Cardiac fibroblast (primary cell): ENCODE measurements around the gene CARD9.

Experiments used
- DNase-seq, 2 donors: peaks; one replicate each; pipeline versions ENCODE4 v3.0.0 to v3.0.0-alpha.2; 2010; ENCODE audit warnings: low read depth in 2 of 2
- H3K4me3 ChIP-seq, 2 donors: replicated peaks in 1 of 2; 1 replicate in 1 of 2; 2 replicates in 1 of 2; pipeline ENCODE4 v1.5.1; 2011; ENCODE audit warnings: low read depth in 2 of 2, low read length in 2 of 2, mild to moderate bottlenecking in 2 of 2, moderate library complexity in 1 of 2
- CTCF ChIP-seq: IDR thresholded peaks from one replicate; pipeline ENCODE4 v1.5.1; 2011; ENCODE audit warnings: low read depth, mild to moderate bottlenecking, low read length, inconsistent platforms

Gene CARD9, protein sequence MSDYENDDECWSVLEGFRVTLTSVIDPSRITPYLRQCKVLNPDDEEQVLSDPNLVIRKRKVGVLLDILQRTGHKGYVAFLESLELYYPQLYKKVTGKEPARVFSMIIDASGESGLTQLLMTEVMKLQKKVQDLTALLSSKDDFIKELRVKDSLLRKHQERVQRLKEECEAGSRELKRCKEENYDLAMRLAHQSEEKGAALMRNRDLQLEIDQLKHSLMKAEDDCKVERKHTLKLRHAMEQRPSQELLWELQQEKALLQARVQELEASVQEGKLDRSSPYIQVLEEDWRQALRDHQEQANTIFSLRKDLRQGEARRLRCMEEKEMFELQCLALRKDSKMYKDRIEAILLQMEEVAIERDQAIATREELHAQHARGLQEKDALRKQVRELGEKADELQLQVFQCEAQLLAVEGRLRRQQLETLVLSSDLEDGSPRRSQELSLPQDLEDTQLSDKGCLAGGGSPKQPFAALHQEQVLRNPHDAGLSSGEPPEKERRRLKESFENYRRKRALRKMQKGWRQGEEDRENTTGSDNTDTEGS

DNA sequence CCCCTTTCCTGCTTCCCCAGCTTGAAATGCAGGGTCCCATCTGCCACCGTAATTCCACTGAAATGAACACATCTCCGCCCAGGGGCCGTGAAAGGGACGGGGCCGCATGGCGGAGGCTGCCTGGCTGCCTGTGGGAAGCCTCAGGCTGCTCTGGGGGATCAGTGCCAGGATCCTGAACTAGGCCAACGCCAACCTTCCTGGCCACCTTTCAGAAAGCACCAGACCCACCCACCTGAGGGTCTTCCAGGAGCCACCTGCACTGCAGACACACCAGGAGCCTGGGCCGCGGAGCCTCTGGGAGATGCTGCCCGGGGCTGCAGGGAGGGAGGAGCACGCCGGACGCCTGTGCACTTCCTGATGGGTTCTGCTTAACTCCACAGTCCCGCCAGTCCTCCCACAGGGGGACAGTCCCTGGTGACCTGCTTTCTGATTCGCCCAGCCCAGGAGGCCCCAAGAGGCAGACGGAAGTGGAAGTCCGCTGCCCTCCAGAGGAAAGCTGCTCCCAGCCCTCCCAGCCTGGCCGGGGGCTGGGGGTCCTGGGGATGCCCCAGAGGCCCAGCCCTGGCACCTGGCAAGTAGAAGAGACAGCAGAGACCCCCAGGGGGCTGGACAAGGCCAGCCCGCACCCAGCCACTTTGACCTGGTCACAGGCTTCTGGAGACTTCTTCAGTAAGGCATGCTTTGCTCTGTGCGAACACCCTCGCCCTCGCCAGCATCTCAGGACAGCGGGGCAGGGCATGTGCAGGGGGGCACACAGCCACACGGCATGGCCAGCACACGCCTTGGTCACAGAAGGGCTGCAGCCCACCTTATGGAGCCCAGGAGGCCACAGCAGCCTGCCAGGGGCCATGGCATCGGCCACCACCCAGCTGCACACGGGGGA, at the start of gene CARD9:
Gene CARD9 (minus strand): TSS at position 370 of the 883 bp plus-strand sequence. CDS start 1,591 bp downstream, outside the sequence.
- DNase-seq, result no peak

GRCh38 chr9:136422876-136423275, 49.4 kb upstream of the CARD9 start:
- no peak for DNase-seq
- no peak for TF ChIP-seq CTCF
- H3K4me3 ChIP-seq, result no peak overlapping the region

More for the DNA sequence above, at the start of gene CARD9:
- no peak for TF ChIP-seq CTCF
- H3K4me3 ChIP-seq, result peak within 1 kb of the TSS in 1 of 2 donors; percentile 0

DNA sequence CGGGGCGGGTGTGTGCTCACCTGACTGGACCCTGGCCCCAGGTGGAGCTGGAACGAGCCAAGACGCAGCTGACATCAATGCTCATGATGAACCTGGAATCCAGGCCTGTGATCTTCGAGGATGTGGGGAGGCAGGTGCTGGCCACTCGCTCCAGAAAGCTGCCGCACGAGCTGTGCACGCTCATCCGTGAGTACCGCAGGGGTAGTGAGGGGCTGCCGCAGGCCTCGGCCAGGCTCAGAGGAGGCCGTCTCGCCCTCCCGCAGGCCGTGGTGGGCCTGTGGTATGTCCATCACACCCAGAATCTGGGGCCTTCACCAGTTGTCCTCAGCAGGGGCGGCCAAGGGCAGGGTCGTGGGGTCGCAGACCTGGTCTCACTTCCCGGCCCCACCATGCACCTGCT, 48.3 kb upstream of the CARD9 start:
- DNase-seq, result no peak
- H3K4me3 ChIP-seq, result no peak overlapping the region
- TF ChIP-seq CTCF, result no peak

DNA sequence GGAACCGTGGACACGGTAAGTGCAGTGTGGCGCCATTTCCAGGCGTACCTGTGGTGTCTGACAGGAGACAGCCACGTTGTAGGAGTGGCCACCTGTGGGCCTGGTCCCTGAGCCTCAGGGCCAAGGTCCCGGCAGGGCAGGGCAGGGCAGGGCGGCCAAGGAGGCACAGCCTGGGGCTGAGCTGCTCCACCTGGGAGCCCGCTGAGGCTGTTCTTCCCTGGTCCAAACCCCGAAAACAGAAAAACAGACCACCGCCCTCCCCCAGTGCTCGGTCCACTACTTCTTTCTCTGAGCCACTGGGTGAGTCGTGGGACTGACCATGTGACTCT, 45.6 kb upstream of the CARD9 start:
- H3K4me3 ChIP-seq, result no peak overlapping the region
- DNase-seq, result no peak
- no peak for TF ChIP-seq CTCF

DNA sequence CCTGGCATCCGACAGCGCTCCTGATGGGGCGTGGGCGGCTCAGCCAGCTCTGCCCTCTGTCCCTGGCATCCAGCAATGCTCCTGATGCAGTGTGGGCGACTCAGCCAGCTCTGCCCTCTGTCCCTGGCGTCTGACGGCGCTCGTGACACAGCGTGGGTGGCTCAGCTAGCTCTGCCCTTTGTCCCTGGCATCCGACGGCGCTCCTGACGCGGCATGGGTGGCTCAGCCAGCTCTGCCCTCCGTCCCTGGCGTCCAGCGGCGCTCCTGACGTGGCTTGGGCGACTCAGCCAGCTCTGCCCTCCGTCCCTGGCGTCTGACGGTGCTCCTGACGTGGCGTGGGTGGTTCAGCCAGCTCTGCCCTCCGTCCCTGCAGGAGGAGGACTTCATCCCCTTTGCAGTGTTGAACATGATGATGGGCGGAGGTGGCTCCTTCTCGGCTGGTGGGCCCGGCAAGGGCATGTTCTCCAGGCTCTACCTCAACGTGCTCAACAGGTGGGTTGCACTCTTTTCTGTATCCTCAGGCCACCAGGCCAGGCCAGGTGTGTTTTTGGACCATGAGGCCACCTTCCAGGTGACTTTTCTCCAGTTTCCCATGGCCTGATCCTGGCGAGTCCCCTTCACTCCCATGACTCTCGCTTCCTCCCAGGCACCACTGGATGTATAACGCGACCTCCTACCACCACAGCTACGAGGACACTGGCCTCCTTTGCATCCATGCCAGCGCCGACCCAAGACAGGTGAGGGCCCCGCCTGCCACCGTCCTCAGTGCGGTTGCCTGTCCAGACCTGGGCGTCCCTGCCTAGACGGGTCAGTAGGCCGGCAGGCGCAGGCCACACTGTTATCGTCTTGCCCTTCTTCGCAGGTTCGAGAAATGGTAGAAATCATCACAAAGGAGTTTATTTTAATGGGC, 45.0 kb upstream of the CARD9 start:
- no peak for DNase-seq
- no peak overlapping the region for H3K4me3 ChIP-seq
- no peak for TF ChIP-seq CTCF

DNA sequence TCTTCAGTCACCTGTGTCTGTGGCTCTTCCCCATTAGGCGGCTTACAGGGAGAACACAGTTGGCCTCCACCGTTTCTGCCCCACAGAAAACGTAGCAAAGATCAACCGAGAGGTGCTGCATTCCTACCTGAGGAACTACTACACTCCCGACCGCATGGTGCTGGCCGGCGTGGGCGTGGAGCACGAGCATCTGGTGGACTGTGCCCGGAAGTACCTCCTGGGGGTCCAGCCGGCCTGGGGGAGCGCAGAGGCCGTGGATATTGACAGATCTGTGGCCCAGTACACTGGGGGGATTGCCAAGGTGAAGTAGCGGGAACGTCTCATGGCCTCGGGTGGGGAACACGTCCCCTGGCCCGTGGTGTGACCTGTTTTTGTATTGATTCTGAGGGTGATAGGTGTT, 43.4 kb upstream of the CARD9 start:
- TF ChIP-seq CTCF, result no peak
- no peak overlapping the region for H3K4me3 ChIP-seq
- DNase-seq, result no peak
